ENCODE results near the gene PRPF31.

PRPF31 gene

GRCh38 chr19:54147676-54148075, 32.1 kb downstream of the PRPF31 start:
- TF ChIP-seq CTCF (conservative IDR thresholded peaks at IDR 0.05; ENCODE audit: low read length) = no peak
- TF ChIP-seq EZH2phosphoT487 (IDR thresholded peaks at IDR 0.05; ENCODE audit: borderline replicate concordance) = no peak
- Histone ChIP-seq H3K9me2 (replicated peaks; ENCODE audit: low read depth, low read length) (no peaks in the 10 kb centered on the region), H3K4me3 (ENCODE audit: low read length, poor library complexity, severe bottlenecking) (no peak overlapping the region), H3K9ac (ENCODE audit: low read depth, low read length, poor library complexity, severe bottlenecking) (no peak overlapping the region), H2AFZ (ENCODE audit: low read length) (no peak overlapping the region), H3K27me3 (ENCODE audit: insufficient read depth, low read length, poor library complexity, severe bottlenecking) (no peaks in the 10 kb centered on the region), H3K4me1 (ENCODE audit: insufficient read depth, low read length, poor library complexity, severe bottlenecking) (no peaks in the 10 kb centered on the region), H3K36me3 (ENCODE audit: insufficient read depth, low read length) (peaks cover 95% of the 10 kb centered on the region; the same call in 1 of the 2 replicates), H3K9me3 (ENCODE audit: insufficient read depth, low read depth, low read length) (no peaks in the 10 kb centered on the region), H4K20me1 (ENCODE audit: insufficient read depth, low read length, poor library complexity, severe bottlenecking) (peaks cover 14% of the 10 kb centered on the region), H3F3A (ENCODE audit: low read depth) (no peaks in the 10 kb centered on the region), H3K4me2 (ENCODE audit: low read depth, low read length, poor library complexity, severe bottlenecking) (no peak overlapping the region), H3K79me2 (ENCODE audit: insufficient read depth, low read length) (peaks cover 2% of the 10 kb centered on the region; the same call in 1 of the 2 replicates)

- Histone ChIP-seq H3F3A (ENCODE audit: low read depth) (no peaks in the 10 kb centered on the region), H3K9me2 (replicated peaks; ENCODE audit: low read depth, low read length) (no peaks in the 10 kb centered on the region), H3K79me2 (ENCODE audit: insufficient read depth, low read length) (no peaks in the 10 kb centered on the region), H3K4me2 (ENCODE audit: low read depth, low read length, poor library complexity, severe bottlenecking) (no peak overlapping the region), H3K27me3 (ENCODE audit: insufficient read depth, low read length, poor library complexity, severe bottlenecking) (no peaks in the 10 kb centered on the region), H4K20me1 (ENCODE audit: insufficient read depth, low read length, poor library complexity, severe bottlenecking) (peaks cover 10% of the 10 kb centered on the region), H3K9ac (ENCODE audit: low read depth, low read length, poor library complexity, severe bottlenecking) (no peak overlapping the region), H3K4me1 (ENCODE audit: insufficient read depth, low read length, poor library complexity, severe bottlenecking) (no peaks in the 10 kb centered on the region), H3K36me3 (ENCODE audit: insufficient read depth, low read length) (peaks cover 95% of the 10 kb centered on the region; the same call in 1 of the 2 replicates), H3K4me3 (ENCODE audit: low read length, poor library complexity, severe bottlenecking) (no peak overlapping the region), H3K9me3 (ENCODE audit: insufficient read depth, low read depth, low read length) (no peaks in the 10 kb centered on the region), H2AFZ (ENCODE audit: low read length) (no peak overlapping the region)
- TF ChIP-seq EZH2phosphoT487 (IDR thresholded peaks at IDR 0.05; ENCODE audit: borderline replicate concordance) (no peak), CTCF (conservative IDR thresholded peaks at IDR 0.05; ENCODE audit: low read length) (no peak)
Observed at GRCh38 chr19:54148158-54148557, 32.6 kb downstream of the PRPF31 start.

GRCh38 chr19:54149021-54149812, 33.7 kb downstream of the PRPF31 start:
- no peak overlapping the region for H3K4me2 ChIP-seq (ENCODE audit: low read depth, low read length, poor library complexity, severe bottlenecking)
- peaks cover 4% of the 10 kb centered on the region; the same call in 1 of the 2 replicates for H3F3A ChIP-seq (ENCODE audit: low read depth)
- no peak overlapping the region for H3K4me3 ChIP-seq (ENCODE audit: low read length, poor library complexity, severe bottlenecking)
- H3K27me3 ChIP-seq (ENCODE audit: insufficient read depth, low read length, poor library complexity, severe bottlenecking) = no peaks in the 10 kb centered on the region
- H3K4me1 ChIP-seq (ENCODE audit: insufficient read depth, low read length, poor library complexity, severe bottlenecking) = no peaks in the 10 kb centered on the region
- peaks cover 10% of the 10 kb centered on the region for H4K20me1 ChIP-seq (ENCODE audit: insufficient read depth, low read length, poor library complexity, severe bottlenecking)
- TF ChIP-seq EZH2phosphoT487 (IDR thresholded peaks at IDR 0.05; ENCODE audit: borderline replicate concordance) (no peak), CTCF (conservative IDR thresholded peaks at IDR 0.05; ENCODE audit: low read length) (no peak)
- no peaks in the 10 kb centered on the region for H3K9me3 ChIP-seq (ENCODE audit: insufficient read depth, low read depth, low read length)
- H3K9me2 ChIP-seq (replicated peaks; ENCODE audit: low read depth, low read length) = no peaks in the 10 kb centered on the region
- H2AFZ ChIP-seq (ENCODE audit: low read length) = no peak overlapping the region
- H3K9ac ChIP-seq (ENCODE audit: low read depth, low read length, poor library complexity, severe bottlenecking) = no peak overlapping the region
- no peaks in the 10 kb centered on the region for H3K79me2 ChIP-seq (ENCODE audit: insufficient read depth, low read length)
- H3K36me3 ChIP-seq (ENCODE audit: insufficient read depth, low read length) = peaks cover 95% of the 10 kb centered on the region; the same call in 1 of the 2 replicates

Measured in Loucy (cell line).